HuH-7 (cell line): ENCODE data around the gene DFFB.

Source experiments
- DNase-seq: peaks from one replicate; pipeline ENCODE4 v3.0.0; 2011; ENCODE audit warnings: low spot score

Gene DFFB

GRCh38 chr1:3926956-3927355, 69.7 kb downstream of the DFFB start:
- DNase-seq: no peak

GRCh38 chr1:3928586-3928985, 71.3 kb downstream of the DFFB start:
- no peak for DNase-seq

- DNase-seq: no peak
Measured at GRCh38 chr1:3929126-3929525, 71.8 kb downstream of the DFFB start.

GRCh38 chr1:3930301-3931006, 73.2 kb downstream of the DFFB start:
- DNase-seq: no peak

- DNase-seq: no peak
Measured at GRCh38 chr1:3931007-3931912, 74.0 kb downstream of the DFFB start.

- DNase-seq: no peak
Measured at GRCh38 chr1:3932156-3932919, 75.1 kb downstream of the DFFB start.
